ENCODE results near the gene CNP.

CNP gene

DNA sequence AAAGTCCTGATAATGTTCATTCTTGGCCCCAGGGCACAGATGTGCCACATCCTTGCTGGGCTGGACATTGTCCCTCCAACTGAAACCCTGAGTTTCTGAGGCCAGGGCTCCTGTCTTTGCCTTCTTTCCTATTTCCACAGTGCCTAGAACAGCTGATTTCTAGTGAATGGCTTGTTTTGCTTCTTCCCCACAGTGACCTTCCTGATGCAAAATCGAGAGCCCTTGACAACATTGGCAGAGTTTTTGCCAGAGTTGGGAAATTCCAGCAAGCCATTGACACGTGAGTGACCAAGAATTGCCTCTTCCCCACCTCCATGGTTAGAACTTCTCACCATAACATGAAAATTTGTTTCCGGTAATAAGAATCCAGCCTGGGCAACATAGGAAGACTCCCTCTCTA is 21.7 kb upstream of the CNP start:
- TF ChIP-seq, protein P1, sequence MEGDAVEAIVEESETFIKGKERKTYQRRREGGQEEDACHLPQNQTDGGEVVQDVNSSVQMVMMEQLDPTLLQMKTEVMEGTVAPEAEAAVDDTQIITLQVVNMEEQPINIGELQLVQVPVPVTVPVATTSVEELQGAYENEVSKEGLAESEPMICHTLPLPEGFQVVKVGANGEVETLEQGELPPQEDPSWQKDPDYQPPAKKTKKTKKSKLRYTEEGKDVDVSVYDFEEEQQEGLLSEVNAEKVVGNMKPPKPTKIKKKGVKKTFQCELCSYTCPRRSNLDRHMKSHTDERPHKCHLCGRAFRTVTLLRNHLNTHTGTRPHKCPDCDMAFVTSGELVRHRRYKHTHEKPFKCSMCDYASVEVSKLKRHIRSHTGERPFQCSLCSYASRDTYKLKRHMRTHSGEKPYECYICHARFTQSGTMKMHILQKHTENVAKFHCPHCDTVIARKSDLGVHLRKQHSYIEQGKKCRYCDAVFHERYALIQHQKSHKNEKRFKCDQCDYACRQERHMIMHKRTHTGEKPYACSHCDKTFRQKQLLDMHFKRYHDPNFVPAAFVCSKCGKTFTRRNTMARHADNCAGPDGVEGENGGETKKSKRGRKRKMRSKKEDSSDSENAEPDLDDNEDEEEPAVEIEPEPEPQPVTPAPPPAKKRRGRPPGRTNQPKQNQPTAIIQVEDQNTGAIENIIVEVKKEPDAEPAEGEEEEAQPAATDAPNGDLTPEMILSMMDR (IDR thresholded peaks at IDR 0.05; ENCODE audit: extremely low read depth, missing control alignments), result no peak
- DNase-seq (ENCODE audit: low spot score), result no peak

DNA sequence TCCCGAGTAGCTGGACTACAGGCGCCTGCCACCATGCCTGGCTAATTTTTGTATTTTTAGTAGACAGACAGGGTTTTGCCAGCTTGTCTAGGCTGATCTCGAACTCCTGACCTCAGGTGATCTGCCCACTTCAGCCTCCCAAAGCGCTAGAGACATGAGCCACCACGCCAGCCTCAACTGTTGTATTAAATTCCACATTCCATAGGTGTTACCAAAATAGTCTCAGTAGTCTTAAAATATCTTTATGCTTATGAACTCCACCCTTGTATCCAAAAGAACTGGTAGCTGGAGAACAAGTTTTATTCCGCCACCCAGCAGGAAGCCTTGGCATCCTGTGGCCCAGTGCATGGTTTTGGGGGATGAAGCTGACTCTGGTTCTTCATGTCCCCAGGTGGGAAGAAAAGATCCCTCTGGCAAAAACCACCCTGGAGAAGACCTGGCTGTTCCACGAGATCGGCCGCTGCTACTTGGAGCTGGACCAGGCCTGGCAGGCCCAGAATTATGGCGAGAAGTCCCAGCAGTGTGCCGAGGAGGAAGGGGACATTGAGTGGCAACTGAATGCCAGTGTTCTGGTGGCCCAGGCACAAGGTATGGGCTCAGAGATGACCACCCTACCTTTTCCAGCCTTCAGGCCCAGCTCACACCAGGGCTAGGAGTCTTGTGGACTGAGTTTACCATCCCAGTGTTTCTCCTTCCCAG is 17.7 kb upstream of the CNP start:
- TF ChIP-seq, protein P1 (IDR thresholded peaks at IDR 0.05; ENCODE audit: extremely low read depth, missing control alignments), result no peak
- DNase-seq (ENCODE audit: low spot score), result no peak

DNA sequence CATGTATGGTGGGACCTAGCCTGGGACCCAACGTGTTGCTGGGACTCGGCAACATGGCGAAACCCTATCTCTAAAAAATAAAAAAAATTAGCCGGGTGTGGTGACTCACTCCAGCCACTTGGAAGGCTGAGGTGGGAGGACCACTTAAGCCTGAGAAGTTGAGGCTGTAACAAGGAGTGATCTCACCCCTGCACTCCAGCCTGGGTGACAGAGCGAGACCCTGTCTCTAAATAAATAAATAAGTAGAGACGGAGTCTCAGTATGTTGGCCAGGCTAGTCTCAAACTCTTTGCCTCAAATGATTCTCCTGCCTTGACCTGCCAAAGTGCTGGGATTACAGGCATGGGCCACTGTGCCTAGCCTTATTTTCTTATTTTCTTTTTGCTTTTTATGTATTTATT is 10.1 kb upstream of the CNP start:
- no peak for DNase-seq (ENCODE audit: low spot score)
- TF ChIP-seq, protein P1 (IDR thresholded peaks at IDR 0.05; ENCODE audit: extremely low read depth, missing control alignments), result no peak

DNA sequence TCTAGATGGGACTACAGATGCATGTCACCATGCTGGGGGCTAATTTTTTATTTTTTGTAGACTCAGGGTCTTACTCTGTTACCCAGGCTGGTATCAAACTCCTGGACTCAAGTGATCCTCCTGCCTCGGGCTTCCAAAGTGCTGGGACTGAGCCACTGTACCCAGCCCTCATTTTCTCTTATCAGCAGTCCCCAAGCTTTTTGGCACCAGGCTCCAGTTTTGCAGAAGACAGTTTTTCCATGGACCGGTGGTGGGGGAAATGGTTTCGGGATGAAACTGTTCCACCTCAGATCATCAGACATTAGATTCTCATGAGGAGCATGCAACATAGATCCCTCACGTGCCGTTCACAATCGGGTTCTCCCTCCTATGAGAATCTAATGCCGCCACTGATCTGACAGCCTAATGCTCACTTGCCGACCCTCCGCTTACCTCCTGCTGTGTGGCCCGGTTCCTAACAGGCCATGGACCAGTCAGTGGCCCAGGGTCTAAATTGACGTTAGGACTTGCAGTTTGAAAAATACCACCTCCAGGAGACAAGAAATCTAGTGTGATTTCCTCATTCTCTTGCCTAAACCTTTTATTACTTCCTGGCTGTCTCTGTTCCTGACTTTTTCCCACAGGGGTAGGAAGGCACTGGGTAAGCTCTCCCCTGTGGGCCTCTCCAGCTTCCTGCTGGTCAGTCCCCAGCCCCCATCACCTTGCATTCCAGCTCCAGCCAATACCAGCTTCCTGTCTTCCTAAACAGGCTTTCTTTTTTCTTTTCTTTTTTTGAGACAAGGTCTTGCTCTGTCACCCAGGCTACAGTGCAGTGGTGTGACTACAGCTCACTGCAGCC is 9.3 kb upstream of the CNP start:
- TF ChIP-seq, protein P1 (IDR thresholded peaks at IDR 0.05; ENCODE audit: extremely low read depth, missing control alignments), result no peak

DNA sequence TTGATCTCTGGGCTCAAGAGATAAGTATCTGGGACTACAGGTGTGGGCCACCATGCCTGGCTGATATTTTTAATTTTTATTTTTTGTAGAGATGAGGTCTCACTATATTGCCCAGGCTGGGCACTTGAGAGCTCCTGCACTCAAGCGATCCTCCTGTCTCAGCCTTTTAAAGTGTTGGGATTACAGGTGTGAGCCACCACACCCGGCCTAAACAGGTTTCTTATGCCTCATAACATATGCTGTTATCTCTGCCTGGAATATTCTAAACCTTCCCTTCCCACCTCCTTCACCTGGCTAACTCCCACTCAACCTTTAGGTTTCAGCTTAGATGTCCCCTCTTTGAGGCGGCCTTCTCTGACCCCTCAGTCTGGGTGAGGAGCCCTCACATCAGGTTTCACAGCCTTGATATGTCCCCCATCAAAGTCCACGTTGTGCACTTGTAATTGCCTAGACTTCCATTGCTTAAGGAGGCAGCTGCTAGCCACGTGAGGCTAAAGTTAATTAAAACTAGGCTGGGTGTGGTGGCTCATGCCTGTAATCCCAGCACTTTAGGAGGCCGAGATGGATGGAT is 8.6 kb upstream of the CNP start:
- TF ChIP-seq, protein P1 (IDR thresholded peaks at IDR 0.05; ENCODE audit: extremely low read depth, missing control alignments), result no peak

More for the DNA sequence above, 9.3 kb upstream of the CNP start:
- DNase-seq (ENCODE audit: low spot score), result no peak

DNA sequence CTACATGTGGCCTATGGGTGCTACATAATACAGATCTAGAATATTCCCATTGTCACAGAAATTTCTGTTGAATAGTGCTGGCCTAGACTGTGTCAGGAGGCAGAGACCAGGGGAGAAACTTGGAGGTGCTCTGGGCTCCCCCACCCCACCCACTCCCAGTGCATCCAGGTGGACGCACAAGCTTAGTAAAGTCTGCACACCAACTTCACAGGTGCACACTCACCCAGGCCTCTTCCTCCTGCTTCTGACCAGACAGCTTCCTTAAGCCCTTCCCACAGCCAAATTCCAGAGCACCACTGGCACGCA is 7.6 kb upstream of the CNP start:
- TF ChIP-seq, protein P1 (IDR thresholded peaks at IDR 0.05; ENCODE audit: extremely low read depth, missing control alignments), result no peak
- no peak for DNase-seq (ENCODE audit: low spot score)

More for the DNA sequence above, 8.6 kb upstream of the CNP start:
- no peak for DNase-seq (ENCODE audit: low spot score)
